Measurements from ENCODE around the gene LMO1. TPM values are rescaled to one million over a fixed set of nuclear protein-coding genes. Genes with fewer than 3 reads are reported as not detected.

LMO1 gene
- total and polyA plus RNA-seq, 4 donors: not detected

- DNase-seq (ENCODE audit: low spot score): no peak
- 84% methylated on average over 11 of the region's 11 CpGs for WGBS
- no peaks in the 10 kb centered on the region for H3K4me1 ChIP-seq (ENCODE audit: control insufficient read depth in 4 of 4, insufficient read depth in 4 of 4, low read length in 3 of 4)
These were observed 47.1 kb upstream of the LMO1 start for GRCh38 chr11:8310743-8311298.

DNA sequence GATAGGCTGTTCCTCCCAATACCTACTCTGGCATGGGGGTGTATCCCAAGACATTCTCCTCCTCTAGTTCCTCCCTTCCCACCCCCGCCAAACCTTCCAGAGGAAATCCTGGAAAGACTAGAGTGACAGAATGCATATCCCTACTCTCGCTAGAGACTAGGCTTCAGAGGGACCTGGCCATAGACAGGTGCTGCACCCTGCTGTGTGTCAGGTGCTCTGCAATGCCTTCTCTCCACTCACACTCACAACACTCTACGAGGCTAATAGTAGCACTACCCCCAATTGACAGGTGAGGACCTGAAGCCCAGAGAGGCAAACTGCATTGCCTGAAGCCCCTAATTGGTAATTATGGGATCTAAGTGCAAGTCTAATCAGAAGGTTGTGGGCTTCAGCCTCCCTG, 46.2 kb upstream of the LMO1 start:
- Histone ChIP-seq H3K27ac (ENCODE audit: low read depth in 1 of 2, low read length in 2 of 2) (no peak overlapping the region), H3K27me3 (ENCODE audit: control insufficient read depth in 4 of 4, insufficient read depth in 4 of 4, low read length in 3 of 4) (peaks cover 0 to 5% (median 0%) of the 10 kb centered on the region in 4 donors), H3K9ac (ENCODE audit: low read depth in 1 of 2, low read length in 2 of 2) (no peak overlapping the region), H3K36me3 (ENCODE audit: control insufficient read depth in 4 of 4, insufficient read depth in 3 of 4, low read depth in 1 of 4, low read length in 3 of 4) (no peaks in the 10 kb centered on the region), H3K4me1 (ENCODE audit: control insufficient read depth in 4 of 4, insufficient read depth in 4 of 4, low read length in 3 of 4) (no peaks in the 10 kb centered on the region), H3K9me3 (ENCODE audit: control insufficient read depth in 4 of 4, low read length in 3 of 4) (peaks cover 0 to 2% (median 0%) of the 10 kb centered on the region in 4 donors), H3K4me3 (ENCODE audit: low read depth in 1 of 3, low read length in 3 of 3) (no peak overlapping the region)
- 43% methylated on average over 3 of the region's 3 CpGs for WGBS
- TF ChIP-seq JUND (IDR thresholded peaks at IDR 0.05) (no peak), RAD21 (IDR thresholded peaks at IDR 0.05) (peak in 1 of 2 donors; percentile 9)
- DNase-seq (ENCODE audit: low spot score): no peak

More at GRCh38 chr11:8310743-8311298, 47.1 kb upstream of the LMO1 start:
- H3K9me3 ChIP-seq (ENCODE audit: control insufficient read depth in 4 of 4, low read length in 3 of 4): no peaks in the 10 kb centered on the region
- no peak overlapping the region for H3K4me3 ChIP-seq (ENCODE audit: low read depth in 1 of 3, low read length in 3 of 3)
- no peaks in the 10 kb centered on the region for H3K36me3 ChIP-seq (ENCODE audit: control insufficient read depth in 4 of 4, insufficient read depth in 3 of 4, low read depth in 1 of 4, low read length in 3 of 4)
- no peak overlapping the region for H3K9ac ChIP-seq (ENCODE audit: low read depth in 1 of 2, low read length in 2 of 2)
- H3K27me3 ChIP-seq (ENCODE audit: control insufficient read depth in 4 of 4, insufficient read depth in 4 of 4, low read length in 3 of 4): peaks cover 0 to 5% (median 0%) of the 10 kb centered on the region in 4 donors
- no peak overlapping the region for H3K27ac ChIP-seq (ENCODE audit: low read depth in 1 of 2, low read length in 2 of 2)
- TF ChIP-seq GABPA (IDR thresholded peaks at IDR 0.05 in 1 of 2, conservative IDR thresholded peaks at IDR 0.05 in 1 of 2) (no peak), RXRA (IDR thresholded peaks at IDR 0.05) (no peak), HNF4A (conservative IDR thresholded peaks at IDR 0.05) (no peak), EGR1 (IDR thresholded peaks at IDR 0.05; ENCODE audit: low read depth in 2 of 2) (no peak), FOXA1 (IDR thresholded peaks at IDR 0.05) (no peak), YY1 (IDR thresholded peaks at IDR 0.05) (no peak), NR2F2 (IDR thresholded peaks at IDR 0.05) (no peak)
- TF ChIP-seq, protein P1, sequence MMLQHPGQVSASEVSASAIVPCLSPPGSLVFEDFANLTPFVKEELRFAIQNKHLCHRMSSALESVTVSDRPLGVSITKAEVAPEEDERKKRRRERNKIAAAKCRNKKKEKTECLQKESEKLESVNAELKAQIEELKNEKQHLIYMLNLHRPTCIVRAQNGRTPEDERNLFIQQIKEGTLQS (IDR thresholded peaks at IDR 0.05): no peak
- TF ChIP-seq, protein P2, sequence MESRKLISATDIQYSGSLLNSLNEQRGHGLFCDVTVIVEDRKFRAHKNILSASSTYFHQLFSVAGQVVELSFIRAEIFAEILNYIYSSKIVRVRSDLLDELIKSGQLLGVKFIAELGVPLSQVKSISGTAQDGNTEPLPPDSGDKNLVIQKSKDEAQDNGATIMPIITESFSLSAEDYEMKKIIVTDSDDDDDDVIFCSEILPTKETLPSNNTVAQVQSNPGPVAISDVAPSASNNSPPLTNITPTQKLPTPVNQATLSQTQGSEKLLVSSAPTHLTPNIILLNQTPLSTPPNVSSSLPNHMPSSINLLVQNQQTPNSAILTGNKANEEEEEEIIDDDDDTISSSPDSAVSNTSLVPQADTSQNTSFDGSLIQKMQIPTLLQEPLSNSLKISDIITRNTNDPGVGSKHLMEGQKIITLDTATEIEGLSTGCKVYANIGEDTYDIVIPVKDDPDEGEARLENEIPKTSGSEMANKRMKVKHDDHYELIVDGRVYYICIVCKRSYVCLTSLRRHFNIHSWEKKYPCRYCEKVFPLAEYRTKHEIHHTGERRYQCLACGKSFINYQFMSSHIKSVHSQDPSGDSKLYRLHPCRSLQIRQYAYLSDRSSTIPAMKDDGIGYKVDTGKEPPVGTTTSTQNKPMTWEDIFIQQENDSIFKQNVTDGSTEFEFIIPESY (IDR thresholded peaks at IDR 0.05): no peak

DNA sequence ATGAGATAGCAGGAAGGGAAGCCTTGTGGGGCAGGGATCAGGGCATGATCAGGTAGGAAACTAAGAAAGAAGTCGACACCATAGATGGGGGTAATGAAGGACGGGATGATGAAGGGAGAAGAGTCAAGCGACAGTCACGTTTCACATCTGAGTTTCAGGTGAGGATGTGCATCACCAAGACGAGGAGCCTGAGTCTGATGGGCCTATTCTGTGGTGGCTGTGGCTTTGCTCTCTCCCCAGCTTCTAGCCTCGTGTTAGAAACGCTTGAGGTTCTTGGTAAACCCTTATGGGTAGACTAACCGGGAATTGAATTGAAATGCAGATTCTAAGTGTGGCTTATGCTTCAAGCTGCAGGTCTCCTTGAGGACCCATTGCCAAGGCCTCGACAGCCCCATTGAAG, 45.6 kb upstream of the LMO1 start:
- TF ChIP-seq RAD21 (IDR thresholded peaks at IDR 0.05) (no peak), TAF1 (conservative IDR thresholded peaks at IDR 0.05) (no peak), FOXA1 (IDR thresholded peaks at IDR 0.05) (no peak), SP1 (IDR thresholded peaks at IDR 0.05) (no peak)
- H3K27me3 ChIP-seq (ENCODE audit: control insufficient read depth in 4 of 4, insufficient read depth in 4 of 4, low read length in 3 of 4): peaks cover 0 to 5% (median 0%) of the 10 kb centered on the region in 4 donors
- H3K9me3 ChIP-seq (ENCODE audit: control insufficient read depth in 4 of 4, low read length in 3 of 4): peaks cover 0 to 6% (median 0%) of the 10 kb centered on the region in 4 donors
- WGBS: 83% methylated on average over 9 of the region's 9 CpGs
- no peaks in the 10 kb centered on the region for H3K4me1 ChIP-seq (ENCODE audit: control insufficient read depth in 4 of 4, insufficient read depth in 4 of 4, low read length in 3 of 4)
- H3K36me3 ChIP-seq (ENCODE audit: control insufficient read depth in 4 of 4, insufficient read depth in 3 of 4, low read depth in 1 of 4, low read length in 3 of 4): no peaks in the 10 kb centered on the region
- H3K9ac ChIP-seq (ENCODE audit: low read depth in 1 of 2, low read length in 2 of 2): no peak overlapping the region
- DNase-seq (ENCODE audit: low spot score): no peak
- no peak overlapping the region for H3K4me3 ChIP-seq (ENCODE audit: low read depth in 1 of 3, low read length in 3 of 3)
- H3K27ac ChIP-seq (ENCODE audit: low read depth in 1 of 2, low read length in 2 of 2): no peak overlapping the region
